ENCODE data around the gene P2RX7. TPM values are rescaled to one million over a fixed set of nuclear protein-coding genes. Genes with fewer than 3 reads are reported as not detected.
A peak's percentile ranks its signal among the peaks of the same experiment; 100 is the strongest.

Gene P2RX7
- total RNA-seq, 2 experiments from 2014 or later, result 8.9 to 9.7 TPM

- ChIA-PET POLR2A (no interaction called here), CTCF (interaction anchor here (1.0 kb wide), 1 partner anchor 29 kb away, joined by 4 read pairs; no protein-coding TSS in a partner anchor)
- H3K4me3 Mint-ChIP-seq, result no peak overlapping the region
- DNase-seq (no peak), ATAC-seq (no peak)
- H3K36me3 Mint-ChIP-seq (ENCODE audit: low read depth), result peaks cover 13% of the 10 kb centered on the region
- H3K9me3 Mint-ChIP-seq (ENCODE audit: insufficient read depth), result no peaks in the 10 kb centered on the region
- no peaks in the 10 kb centered on the region for H3K27me3 Mint-ChIP-seq (ENCODE audit: low read depth)
- peaks cover 76% of the 10 kb centered on the region for H3K4me1 Mint-ChIP-seq (ENCODE audit: low read depth)
- H3K27ac Mint-ChIP-seq, result peak overlapping the region; percentile 27
These were observed 41.8 kb upstream of the P2RX7 start for GRCh38 chr12:121090586-121091514.

DNA sequence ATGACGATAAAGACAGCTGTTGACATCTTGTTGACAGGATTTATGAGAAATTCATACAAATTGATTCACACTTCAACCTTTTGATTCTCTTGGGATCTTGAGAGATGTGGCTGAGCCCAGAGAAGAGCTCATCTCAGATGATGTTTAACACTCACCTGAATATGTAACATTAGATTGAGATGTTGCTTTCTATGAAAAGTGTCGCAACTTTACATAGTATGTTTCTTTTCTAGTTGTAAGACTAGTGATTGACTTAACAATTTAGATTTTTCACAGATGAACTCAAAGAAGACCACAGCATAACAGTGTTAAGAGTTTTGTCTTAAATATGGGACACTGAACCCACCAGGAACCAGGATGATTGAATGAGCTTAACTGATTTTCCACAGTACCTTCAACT lies 40.6 kb upstream of the P2RX7 start:
- H3K4me1 Mint-ChIP-seq (ENCODE audit: low read depth), result peaks cover 77% of the 10 kb centered on the region
- POLR2A ChIA-PET, result interaction anchor here (0.8 to 2.0 kb wide), 2 partner anchors 11 to 32 kb away, joined by 3 to 10 read pairs; no protein-coding TSS in a partner anchor
- peak overlapping the region; percentile 49 for H3K4me3 Mint-ChIP-seq
- no peaks in the 10 kb centered on the region for H3K9me3 Mint-ChIP-seq (ENCODE audit: insufficient read depth)
- H3K27me3 Mint-ChIP-seq (ENCODE audit: low read depth), result no peaks in the 10 kb centered on the region
- H3K27ac Mint-ChIP-seq, result peak overlapping the region; percentile 94
- H3K36me3 Mint-ChIP-seq (ENCODE audit: low read depth), result peaks cover 13% of the 10 kb centered on the region
- DNase-seq, result no peak
- ATAC-seq, result no peak
- CTCF ChIA-PET, result interaction anchor here (1.2 to 7.3 kb wide), 3 partner anchors 18 to 87 kb away, joined by 4 to 127 read pairs (median 11); no protein-coding TSS in a partner anchor

DNA sequence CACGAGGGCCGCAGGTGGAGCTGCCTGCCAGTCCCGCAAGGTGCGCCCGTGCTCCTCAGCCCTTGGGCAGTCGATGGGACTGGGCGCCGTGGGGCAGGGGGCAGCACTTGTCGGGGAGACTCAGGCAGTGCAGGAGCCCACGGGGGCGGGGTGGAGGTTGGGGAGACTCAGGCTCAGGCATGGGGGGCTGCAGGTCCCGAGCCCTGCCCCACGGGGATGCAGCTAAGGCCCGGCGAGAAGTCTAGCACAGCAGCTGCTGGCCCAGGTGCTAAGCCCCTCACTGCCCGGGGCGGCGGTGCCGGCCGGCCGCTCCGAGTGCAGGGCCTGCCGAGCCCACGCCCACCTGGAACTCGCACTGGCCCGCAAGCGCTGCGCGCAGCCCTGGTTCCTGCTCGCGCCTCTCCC lies 39.2 kb upstream of the P2RX7 start:
- POLR2A ChIA-PET, result interaction anchor here (0.6 to 2.0 kb wide), 5 partner anchors 18 to 66 kb away, joined by 3 to 10 read pairs (median 3); partner anchors contain the start of gene OASL
- Mint-ChIP-seq H3K27ac (peak overlapping the region; percentile 94), H3K27me3 (ENCODE audit: low read depth) (no peaks in the 10 kb centered on the region), H3K4me1 (ENCODE audit: low read depth) (peaks cover 62% of the 10 kb centered on the region), H3K4me3 (no peak overlapping the region), H3K36me3 (ENCODE audit: low read depth) (peaks cover 13% of the 10 kb centered on the region), H3K9me3 (ENCODE audit: insufficient read depth) (no peaks in the 10 kb centered on the region)
- no peak for ATAC-seq
- CTCF ChIA-PET, result interaction anchor here (0.7 to 7.3 kb wide), 6 partner anchors 13 to 88 kb away, joined by 3 to 127 read pairs (median 4); no protein-coding TSS in a partner anchor
- DNase-seq, result no peak

DNA sequence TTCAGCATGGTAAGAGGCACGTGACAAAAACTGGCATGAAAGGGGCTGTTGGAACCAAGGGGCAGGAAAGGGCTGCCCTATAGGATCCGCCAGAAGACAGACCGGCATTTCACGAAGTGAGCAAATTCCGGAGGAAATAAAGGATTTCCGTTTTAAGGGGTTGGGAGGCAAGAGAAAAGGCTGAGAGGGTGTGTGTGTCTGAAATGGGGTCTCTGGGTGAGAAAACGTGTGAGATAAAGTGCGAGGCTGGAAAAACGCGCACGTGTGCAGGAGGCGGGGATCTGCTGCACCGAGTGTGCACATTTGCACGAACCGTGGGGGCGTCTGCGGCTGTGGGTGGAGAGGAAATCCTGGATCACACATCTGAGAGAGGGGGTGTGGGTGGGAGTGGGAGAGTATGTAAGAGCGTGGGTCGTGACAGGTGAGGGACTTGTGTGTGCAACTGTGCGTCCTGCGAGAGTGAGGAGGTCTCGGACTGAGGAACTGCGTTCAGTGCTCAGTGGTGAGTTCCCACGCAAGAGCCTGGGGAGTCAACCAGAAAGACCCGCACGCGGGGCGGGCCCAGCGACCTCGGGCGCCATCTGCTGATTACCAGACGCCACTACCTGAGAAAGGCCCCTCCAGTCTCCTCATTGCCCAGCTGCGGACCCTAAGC lies 37.0 kb upstream of the P2RX7 start:
- peaks cover 2% of the 10 kb centered on the region for H3K27me3 Mint-ChIP-seq (ENCODE audit: low read depth)
- ChIA-PET CTCF (interaction anchor here (0.6 to 7.3 kb wide), 14 partner anchors 9 to 127 kb away, joined by 3 to 127 read pairs (median 4); no protein-coding TSS in a partner anchor), POLR2A (no interaction called here)

DNA sequence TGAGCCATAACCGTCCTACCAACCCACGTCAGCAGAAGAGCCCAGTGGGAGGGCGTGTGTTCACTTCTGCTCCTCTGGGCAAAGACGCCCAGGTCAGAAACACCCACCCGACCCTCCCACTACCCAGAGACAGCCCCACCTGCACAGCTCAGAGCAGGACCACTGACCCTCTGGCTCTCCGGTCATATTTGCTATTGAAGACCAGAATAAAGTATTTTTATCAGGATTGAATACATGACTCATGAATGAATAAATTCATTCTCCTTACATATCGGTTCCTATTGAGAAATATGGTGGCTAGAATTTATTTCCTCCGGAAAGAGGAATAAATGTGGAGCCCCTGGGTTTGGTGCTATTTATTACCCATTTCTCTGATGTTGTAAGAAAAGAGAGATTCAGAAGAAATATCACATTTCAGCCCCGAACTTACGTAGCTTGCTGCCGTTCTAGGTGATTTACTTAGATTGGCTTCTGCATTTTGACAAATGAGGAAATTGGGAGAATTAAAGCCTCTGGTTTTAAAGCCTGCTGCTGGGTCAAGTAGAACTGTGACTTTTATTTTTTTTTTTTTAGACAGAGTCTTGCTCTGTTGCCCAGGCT lies 36.4 kb upstream of the P2RX7 start:
- Mint-ChIP-seq H3K27ac (peak overlapping the region; percentile 82), H3K27me3 (ENCODE audit: low read depth) (peaks cover 2% of the 10 kb centered on the region), H3K4me3 (peak overlapping the region; percentile 81), H3K4me1 (ENCODE audit: low read depth) (peaks cover 46% of the 10 kb centered on the region), H3K9me3 (ENCODE audit: insufficient read depth) (peaks cover 13% of the 10 kb centered on the region), H3K36me3 (ENCODE audit: low read depth) (peaks cover 13% of the 10 kb centered on the region)
- no peak for DNase-seq
- ChIA-PET CTCF (interaction anchor here (0.6 to 7.3 kb wide), 15 partner anchors 10 to 128 kb away, joined by 3 to 127 read pairs (median 4); no protein-coding TSS in a partner anchor), POLR2A (no interaction called here)
- no peak for ATAC-seq

More for the DNA sequence above, 37.0 kb upstream of the P2RX7 start:
- DNase-seq (peak; percentile 88), ATAC-seq (peak; percentile 88)
- Mint-ChIP-seq H3K27ac (peak overlapping the region; percentile 82), H3K4me3 (peak overlapping the region; percentile 81), H3K4me1 (ENCODE audit: low read depth) (peaks cover 52% of the 10 kb centered on the region), H3K36me3 (ENCODE audit: low read depth) (peaks cover 13% of the 10 kb centered on the region), H3K9me3 (ENCODE audit: insufficient read depth) (peaks cover 10% of the 10 kb centered on the region)

DNA sequence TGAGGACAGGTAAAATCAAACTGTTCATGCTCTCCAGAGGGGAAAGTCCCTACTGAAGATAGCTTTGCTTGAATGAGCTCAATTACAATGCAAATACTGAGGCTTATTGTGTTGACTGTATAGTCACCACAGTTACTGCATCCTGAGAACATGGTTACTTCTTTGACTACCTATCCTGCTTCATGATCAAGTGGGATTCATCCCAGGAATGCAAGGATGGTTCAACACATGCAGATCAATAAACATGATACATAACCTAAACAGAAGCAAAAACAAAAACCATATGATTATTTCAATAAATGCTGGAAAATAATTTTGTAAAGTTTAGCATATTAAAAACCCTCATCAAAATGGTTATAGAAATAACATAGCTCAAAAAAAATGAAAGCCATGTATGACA lies 32.9 kb upstream of the P2RX7 start:
- Mint-ChIP-seq H3K4me1 (ENCODE audit: low read depth) (peaks cover 16% of the 10 kb centered on the region), H3K27me3 (ENCODE audit: low read depth) (peaks cover 2% of the 10 kb centered on the region)

GRCh38 chr12:121102307-121102706 lies 30.4 kb upstream of the P2RX7 start:
- ChIA-PET POLR2A (interaction anchor here (0.7 kb wide), 1 partner anchor 10 kb away, joined by 3 read pairs; no protein-coding TSS in a partner anchor), CTCF (interaction anchor here (0.9 to 3.8 kb wide), 2 partner anchors 41 to 96 kb away, joined by 3 to 24 read pairs; no protein-coding TSS in a partner anchor)
- no peaks in the 10 kb centered on the region for H3K36me3 Mint-ChIP-seq (ENCODE audit: low read depth)
- DNase-seq (no peak), ATAC-seq (no peak)
- H3K4me3 Mint-ChIP-seq, result no peak overlapping the region
- peaks cover 5% of the 10 kb centered on the region for H3K27me3 Mint-ChIP-seq (ENCODE audit: low read depth)
- H3K27ac Mint-ChIP-seq, result no peak overlapping the region
- peaks cover 20% of the 10 kb centered on the region for H3K9me3 Mint-ChIP-seq (ENCODE audit: insufficient read depth)
- H3K4me1 Mint-ChIP-seq (ENCODE audit: low read depth), result no peaks in the 10 kb centered on the region

More for the DNA sequence above, 32.9 kb upstream of the P2RX7 start:
- Mint-ChIP-seq H3K9me3 (ENCODE audit: insufficient read depth) (peaks cover 17% of the 10 kb centered on the region), H3K4me3 (no peak overlapping the region), H3K27ac (no peak overlapping the region), H3K36me3 (ENCODE audit: low read depth) (peaks cover 2% of the 10 kb centered on the region)
- ChIA-PET POLR2A (interaction anchor here (0.6 kb wide), 1 partner anchor 412 kb away, joined by 3 read pairs; no protein-coding TSS in a partner anchor), CTCF (interaction anchor here (0.7 to 3.8 kb wide), 4 partner anchors 10 to 128 kb away, joined by 3 to 24 read pairs (median 3); no protein-coding TSS in a partner anchor)
- DNase-seq, result no peak
- no peak for ATAC-seq

DNA sequence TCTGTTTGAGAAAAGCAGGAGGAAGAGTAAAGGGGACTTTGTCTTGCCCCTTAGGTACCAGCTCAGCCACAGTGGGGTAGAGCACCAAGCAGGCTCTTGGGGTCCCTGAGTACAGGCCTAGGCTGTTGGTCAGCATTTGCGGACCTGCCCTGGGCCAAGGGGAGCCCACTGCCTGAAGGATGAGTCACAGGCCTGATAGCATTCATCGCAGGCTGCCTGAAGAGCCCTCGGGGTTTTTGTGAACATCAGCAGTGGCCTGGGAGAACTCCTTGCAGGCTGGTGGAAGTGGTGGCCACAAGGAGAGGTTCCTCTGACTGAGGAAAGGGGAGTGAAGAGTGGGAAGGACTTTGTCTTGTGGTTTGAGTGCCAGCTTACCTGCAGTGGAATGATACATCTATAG lies 25.0 kb upstream of the P2RX7 start:
- peaks cover 3% of the 10 kb centered on the region for H3K27me3 Mint-ChIP-seq (ENCODE audit: low read depth)

GRCh38 chr12:121108492-121108891 lies 24.2 kb upstream of the P2RX7 start:
- no peaks in the 10 kb centered on the region for H3K36me3 Mint-ChIP-seq (ENCODE audit: low read depth)
- peaks cover 7% of the 10 kb centered on the region for H3K9me3 Mint-ChIP-seq (ENCODE audit: insufficient read depth)
- H3K27me3 Mint-ChIP-seq (ENCODE audit: low read depth), result peaks cover 3% of the 10 kb centered on the region
- no peak overlapping the region for H3K4me3 Mint-ChIP-seq
- ATAC-seq (no peak), DNase-seq (no peak)
- peaks cover 11% of the 10 kb centered on the region for H3K4me1 Mint-ChIP-seq (ENCODE audit: low read depth)
- POLR2A ChIA-PET, result no interaction called here
- no peak overlapping the region for H3K27ac Mint-ChIP-seq
- CTCF ChIA-PET, result interaction anchor here (1.0 to 7.9 kb wide), 2 partner anchors 12 to 48 kb away, joined by 3 to 84 read pairs; no protein-coding TSS in a partner anchor

More for the DNA sequence above, 25.0 kb upstream of the P2RX7 start:
- ChIA-PET CTCF (interaction anchor here (1.0 kb wide), 1 partner anchor 12 kb away, joined by 3 read pairs; no protein-coding TSS in a partner anchor), POLR2A (no interaction called here)
- H3K9me3 Mint-ChIP-seq (ENCODE audit: insufficient read depth), result peaks cover 7% of the 10 kb centered on the region
- no peak overlapping the region for H3K27ac Mint-ChIP-seq
- H3K4me1 Mint-ChIP-seq (ENCODE audit: low read depth), result peaks cover 6% of the 10 kb centered on the region
- no peak for DNase-seq
- no peaks in the 10 kb centered on the region for H3K36me3 Mint-ChIP-seq (ENCODE audit: low read depth)
- no peak for ATAC-seq
- no peak overlapping the region for H3K4me3 Mint-ChIP-seq

DNA sequence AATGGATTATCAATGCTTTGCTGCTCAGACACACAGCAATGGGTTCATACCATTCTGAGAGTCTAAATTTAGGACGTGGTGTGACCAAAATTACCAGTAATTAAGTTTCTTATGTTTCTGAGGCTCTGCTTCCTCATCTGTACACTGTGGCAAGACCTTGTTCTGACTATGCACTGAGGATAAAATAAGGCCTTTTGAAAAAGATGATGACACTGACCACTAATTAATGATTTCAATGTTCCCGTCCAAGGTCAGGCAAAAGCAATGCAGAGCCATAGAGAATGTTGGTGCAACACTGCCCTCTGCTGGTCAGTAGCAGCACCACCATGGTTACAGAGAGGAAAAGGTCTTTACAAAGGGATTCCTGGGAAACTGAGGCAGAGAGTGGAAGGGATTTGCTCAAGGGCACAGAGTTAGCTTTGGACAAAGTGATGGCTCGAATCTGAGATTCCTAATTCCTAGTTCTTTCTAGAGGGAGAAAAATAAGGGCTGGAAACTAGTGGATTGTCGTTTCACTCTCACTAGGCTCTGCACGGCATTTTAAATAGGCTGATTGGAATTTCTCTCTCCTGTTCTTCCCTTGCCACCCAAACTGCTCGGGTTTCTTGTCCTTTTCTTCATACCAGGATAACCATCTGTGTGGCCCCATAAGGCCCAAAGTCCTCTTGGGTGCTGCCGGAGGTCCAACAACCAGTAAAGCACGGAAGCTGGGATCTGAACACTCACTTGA lies 22.3 kb upstream of the P2RX7 start:
- Mint-ChIP-seq H3K4me1 (ENCODE audit: low read depth) (peaks cover 19% of the 10 kb centered on the region), H3K27ac (no peak overlapping the region), H3K36me3 (ENCODE audit: low read depth) (no peaks in the 10 kb centered on the region), H3K27me3 (ENCODE audit: low read depth) (no peaks in the 10 kb centered on the region), H3K4me3 (no peak overlapping the region), H3K9me3 (ENCODE audit: insufficient read depth) (no peaks in the 10 kb centered on the region)
- DNase-seq (peak; percentile 81), ATAC-seq (peak; percentile 75)
- POLR2A ChIA-PET, result interaction anchor here (0.6 to 1.1 kb wide), 2 partner anchors 72 to 363 kb away, joined by 3 to 4 read pairs; no protein-coding TSS in a partner anchor
- CTCF ChIA-PET, result interaction anchor here (0.7 to 7.9 kb wide), 18 partner anchors 9 to 527 kb away, joined by 3 to 84 read pairs (median 4); no protein-coding TSS in a partner anchor

Data from activated CD8-positive, alpha-beta T cell treated with anti-CD3 and anti-CD28 coated beads, Interleukin-2, amount 10 ng/mL, durations not matched to agents 7 days and 5 days (primary cell).